NB4 (cell line): Measurements from ENCODE around the gene SCN11A.

Source experiments
- POLR2A ChIP-seq: IDR thresholded peaks from 2 replicates; pipeline ENCODE4 v1.6.1; 2011; ENCODE audit warnings: mild to moderate bottlenecking; ENCODE audit not compliant: insufficient read length; ENCODE audit errors: extremely low read depth
- TF ChIP-seq, protein P1 (sequence below): IDR thresholded peaks from one replicate; pipeline ENCODE4 v1.5.1; 2012; ENCODE audit warnings: low read depth, low read length

- TF ChIP-seq, protein P1, sequence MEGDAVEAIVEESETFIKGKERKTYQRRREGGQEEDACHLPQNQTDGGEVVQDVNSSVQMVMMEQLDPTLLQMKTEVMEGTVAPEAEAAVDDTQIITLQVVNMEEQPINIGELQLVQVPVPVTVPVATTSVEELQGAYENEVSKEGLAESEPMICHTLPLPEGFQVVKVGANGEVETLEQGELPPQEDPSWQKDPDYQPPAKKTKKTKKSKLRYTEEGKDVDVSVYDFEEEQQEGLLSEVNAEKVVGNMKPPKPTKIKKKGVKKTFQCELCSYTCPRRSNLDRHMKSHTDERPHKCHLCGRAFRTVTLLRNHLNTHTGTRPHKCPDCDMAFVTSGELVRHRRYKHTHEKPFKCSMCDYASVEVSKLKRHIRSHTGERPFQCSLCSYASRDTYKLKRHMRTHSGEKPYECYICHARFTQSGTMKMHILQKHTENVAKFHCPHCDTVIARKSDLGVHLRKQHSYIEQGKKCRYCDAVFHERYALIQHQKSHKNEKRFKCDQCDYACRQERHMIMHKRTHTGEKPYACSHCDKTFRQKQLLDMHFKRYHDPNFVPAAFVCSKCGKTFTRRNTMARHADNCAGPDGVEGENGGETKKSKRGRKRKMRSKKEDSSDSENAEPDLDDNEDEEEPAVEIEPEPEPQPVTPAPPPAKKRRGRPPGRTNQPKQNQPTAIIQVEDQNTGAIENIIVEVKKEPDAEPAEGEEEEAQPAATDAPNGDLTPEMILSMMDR = no peak
- TF ChIP-seq POLR2A = no peak
Observed at GRCh38 chr3:39086144-39086543, 34.4 kb upstream of the SCN11A start.
